Measurements from ENCODE around the gene CCDC88C. TPM values are rescaled to one million over a fixed set of nuclear protein-coding genes. Genes with fewer than 3 reads are reported as not detected.

Gene CCDC88C
- total RNA-seq, 2 donors from 2014 or later: 36.3 to 57.4 TPM

DNA sequence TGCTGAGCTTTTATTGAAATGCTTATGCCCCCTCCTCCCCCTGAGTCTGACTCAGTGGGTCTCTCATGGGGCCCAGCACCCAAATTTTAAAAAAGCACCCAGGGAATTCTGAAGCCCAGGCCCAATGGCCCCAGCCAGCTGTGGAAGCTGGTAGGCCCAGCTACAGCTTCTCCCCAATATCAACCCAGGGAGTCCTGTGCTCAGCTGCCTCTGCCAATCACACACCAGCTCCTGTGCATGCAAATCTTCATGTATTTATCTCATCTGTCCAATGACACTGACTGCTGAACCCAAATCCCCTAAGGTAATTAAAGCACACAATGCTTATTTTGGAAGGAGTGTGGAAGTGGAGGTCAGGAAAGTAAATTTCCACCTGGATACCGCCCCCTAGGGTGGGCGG, 76.3 kb downstream of the CCDC88C start:
- no peak overlapping the region for H3K27ac ChIP-seq
- no peak for TF ChIP-seq POLR2A (IDR thresholded peaks at IDR 0.05)
- TF ChIP-seq, protein P1, sequence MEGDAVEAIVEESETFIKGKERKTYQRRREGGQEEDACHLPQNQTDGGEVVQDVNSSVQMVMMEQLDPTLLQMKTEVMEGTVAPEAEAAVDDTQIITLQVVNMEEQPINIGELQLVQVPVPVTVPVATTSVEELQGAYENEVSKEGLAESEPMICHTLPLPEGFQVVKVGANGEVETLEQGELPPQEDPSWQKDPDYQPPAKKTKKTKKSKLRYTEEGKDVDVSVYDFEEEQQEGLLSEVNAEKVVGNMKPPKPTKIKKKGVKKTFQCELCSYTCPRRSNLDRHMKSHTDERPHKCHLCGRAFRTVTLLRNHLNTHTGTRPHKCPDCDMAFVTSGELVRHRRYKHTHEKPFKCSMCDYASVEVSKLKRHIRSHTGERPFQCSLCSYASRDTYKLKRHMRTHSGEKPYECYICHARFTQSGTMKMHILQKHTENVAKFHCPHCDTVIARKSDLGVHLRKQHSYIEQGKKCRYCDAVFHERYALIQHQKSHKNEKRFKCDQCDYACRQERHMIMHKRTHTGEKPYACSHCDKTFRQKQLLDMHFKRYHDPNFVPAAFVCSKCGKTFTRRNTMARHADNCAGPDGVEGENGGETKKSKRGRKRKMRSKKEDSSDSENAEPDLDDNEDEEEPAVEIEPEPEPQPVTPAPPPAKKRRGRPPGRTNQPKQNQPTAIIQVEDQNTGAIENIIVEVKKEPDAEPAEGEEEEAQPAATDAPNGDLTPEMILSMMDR (IDR thresholded peaks at IDR 0.05): no peak
- DNase-seq (no peak), ATAC-seq (no peak)
- intact Hi-C loops (cut with DNase I): no loop called here
- H3K9me3 ChIP-seq: no peaks in the 10 kb centered on the region
- H3K4me1 ChIP-seq: no peaks in the 10 kb centered on the region
- 94 to 100% methylated on average over 2 of the region's 2 CpGs for WGBS, 2 donors
- no peaks in the 10 kb centered on the region for H3K27me3 ChIP-seq
- H3K36me3 ChIP-seq (replicated peaks in 1 of 2; ENCODE audit: insufficient read depth in 1 of 2, low read depth in 2 of 2): peaks cover 0 to 4% of the 10 kb centered on the region in 2 donors
- H3K4me3 ChIP-seq: no peak overlapping the region

GRCh38 chr14:91339671-91340369, 77.8 kb downstream of the CCDC88C start:
- Histone ChIP-seq H3K9me3 (no peaks in the 10 kb centered on the region), H3K27me3 (no peaks in the 10 kb centered on the region), H3K27ac (no peak overlapping the region), H3K36me3 (replicated peaks in 1 of 2; ENCODE audit: insufficient read depth in 1 of 2, low read depth in 2 of 2) (peaks cover 0 to 4% of the 10 kb centered on the region in 2 donors), H3K4me3 (no peak overlapping the region), H3K4me1 (no peaks in the 10 kb centered on the region)
- TF ChIP-seq, protein P1 (IDR thresholded peaks at IDR 0.05): no peak
- no peak for TF ChIP-seq POLR2A (IDR thresholded peaks at IDR 0.05)
- ATAC-seq (no peak), DNase-seq (no peak)
- 89 to 96% methylated on average over 13 to 30 of the region's 30 CpGs for WGBS, 2 donors
- intact Hi-C loops (cut with DNase I): no loop called here

GRCh38 chr14:91339076-91339475, 78.5 kb downstream of the CCDC88C start:
- 95% methylated on average over 10 to 16 of the region's 17 CpGs for WGBS, 2 donors
- TF ChIP-seq, protein P1 (IDR thresholded peaks at IDR 0.05): no peak
- TF ChIP-seq POLR2A (IDR thresholded peaks at IDR 0.05): no peak
- DNase-seq: no peak
- Histone ChIP-seq H3K4me1 (no peaks in the 10 kb centered on the region), H3K4me3 (no peak overlapping the region), H3K27me3 (no peaks in the 10 kb centered on the region), H3K27ac (no peak overlapping the region), H3K36me3 (replicated peaks in 1 of 2; ENCODE audit: insufficient read depth in 1 of 2, low read depth in 2 of 2) (peaks cover 0 to 4% of the 10 kb centered on the region in 2 donors), H3K9me3 (no peaks in the 10 kb centered on the region)
- no peak for ATAC-seq
- intact Hi-C loops (cut with DNase I): no loop called here

DNA sequence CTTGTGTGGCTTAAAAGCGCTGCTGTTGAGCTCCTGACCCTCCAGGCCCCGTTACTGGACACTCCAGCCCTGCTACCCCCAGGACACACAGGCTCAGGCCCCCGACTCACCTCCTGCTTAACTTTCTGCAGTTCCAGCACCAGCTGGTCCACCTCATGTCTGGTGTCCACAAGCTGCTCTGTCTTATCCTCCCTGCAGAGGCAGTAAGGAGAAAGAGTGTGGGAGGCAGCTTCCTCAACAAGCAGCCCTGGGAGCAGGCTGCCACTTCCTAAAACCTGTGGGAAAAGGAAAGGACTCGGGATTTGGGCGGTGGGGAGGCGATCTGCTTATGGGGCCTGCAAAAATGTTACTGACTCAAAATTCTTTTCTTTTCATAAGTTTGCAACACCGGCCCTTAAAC, 79.2 kb downstream of the CCDC88C start:
- no peak overlapping the region for H3K27ac ChIP-seq
- ATAC-seq (no peak), DNase-seq (no peak)
- H3K36me3 ChIP-seq (replicated peaks in 1 of 2; ENCODE audit: insufficient read depth in 1 of 2, low read depth in 2 of 2): peaks cover 0 to 4% of the 10 kb centered on the region in 2 donors
- intact Hi-C loops (cut with DNase I): no loop called here
- no peaks in the 10 kb centered on the region for H3K27me3 ChIP-seq
- TF ChIP-seq, protein P1 (IDR thresholded peaks at IDR 0.05): no peak
- no peak for TF ChIP-seq POLR2A (IDR thresholded peaks at IDR 0.05)
- H3K9me3 ChIP-seq: no peaks in the 10 kb centered on the region
- 93 to 98% methylated on average over 7 of the region's 7 CpGs for WGBS, 2 donors
- no peak overlapping the region for H3K4me3 ChIP-seq
- no peaks in the 10 kb centered on the region for H3K4me1 ChIP-seq
